Right cardiac atrium (tissue), 5 donors: ENCODE data around the gene RALY. TPM values are rescaled to one million over a fixed set of nuclear protein-coding genes. Genes with fewer than 3 reads are reported as not detected.

Source experiments
- ATAC-seq, 2 donors: fragments of 200-7000 bp; cut with Tn5 transposase; one replicate each; pipeline versions ENCODE4 v1.8.0 to v1.9.1; 2020; ENCODE audit warnings: moderate library complexity in 2 of 2, mild to moderate bottlenecking in 1 of 2
- DNase-seq, 3 donors: peaks; one replicate each; pipeline ENCODE4 v3.0.0-alpha.2; 2020
- H3K27ac ChIP-seq: one replicate; pipeline ENCODE4 v1.5.1; 2013; ENCODE audit warnings: mild to moderate bottlenecking, low read length, control low read depth, moderate library complexity
- H3K27me3 ChIP-seq: one replicate; pipeline ENCODE4 v1.6.1; 2013; ENCODE audit not compliant: control insufficient read depth, insufficient read depth
- H3K4me1 ChIP-seq: one replicate; pipeline ENCODE4 v1.6.1; 2013; ENCODE audit warnings: low read length; ENCODE audit not compliant: control insufficient read depth, insufficient read depth
- H3K4me3 ChIP-seq: one replicate; pipeline ENCODE4 v1.5.1; 2013; ENCODE audit warnings: low read length, control low read depth
- H3K9me3 ChIP-seq: one replicate; pipeline ENCODE4 v1.6.1; 2013; ENCODE audit warnings: low read length; ENCODE audit not compliant: control insufficient read depth
- WGBS: extraction: QIAGEN DNeasy Blood & Tissue Kit; methylation state at CpG from one replicate; pipeline ENCODE4 v1.1.7; 2013; 5-methylcytosine and 5-hydroxymethylcytosine counted together
- intact Hi-C, 4 donors: fragments of 100-400 bp; cut with DNase I; formaldehyde crosslinking; loops; one replicate each; pipeline versions ENCODE4 v1.11.0 to v1.14.0; 2022 to 2023
- polyA plus RNA-seq: library from polyadenylated mRNA; stranded (reverse); fragments of 200-250 nt; gene quantifications from one replicate; pipeline ENCODE4 v1.2.3, GENCODE V29; 2013
- total RNA-seq, 4 donors: library from RNA; stranded (reverse); fragmentation: NEBNext Ultra II Directional; extraction: Animal tissue kit (Norgen Biotek cat#: 25700); gene quantifications; one replicate each; pipeline ENCODE4 v1.2.1, GENCODE V29; 2021
- donor health status: healthy with polysubstance abuse.
- donor health status: DM: no; HTN: yes; CAD: no.
- donor health status: DM: no; HTN: no; CAD: no.
- donor health status: DM: no; HTN: yes; CAD: no; lungs with severe emphysema.
- donor health status: DM: yes; HTN: yes; CAD: no.

The RALY gene
- total and polyA plus RNA-seq, 5 donors = 98.6 to 137 (median 116) TPM

GRCh38 chr20:34049389-34049788 lies 55.7 kb downstream of the RALY start:
- WGBS = 89% methylated on average over 1 of the region's 1 CpG
- Histone ChIP-seq H3K27me3 (no peaks in the 10 kb centered on the region), H3K27ac (no peak overlapping the region), H3K9me3 (no peaks in the 10 kb centered on the region), H3K4me3 (no peak overlapping the region), H3K4me1 (peaks cover 26% of the 10 kb centered on the region)
- no peak for ATAC-seq
- intact Hi-C loops = no loop called here
- DNase-seq = no peak

- intact Hi-C loops = no loop called here
- H3K9me3 ChIP-seq = no peaks in the 10 kb centered on the region
- WGBS = 67% methylated on average over 4 of the region's 4 CpGs
- H3K4me3 ChIP-seq = no peak overlapping the region
- no peak overlapping the region for H3K27ac ChIP-seq
- DNase-seq = no peak
- peaks cover 24% of the 10 kb centered on the region for H3K4me1 ChIP-seq
- H3K27me3 ChIP-seq = no peaks in the 10 kb centered on the region
- ATAC-seq = peak; percentile 65 to 77
Observed at GRCh38 chr20:34049897-34050695, 56.4 kb downstream of the RALY start.

- intact Hi-C loops = no loop called here
- Histone ChIP-seq H3K4me3 (no peak overlapping the region), H3K9me3 (no peaks in the 10 kb centered on the region), H3K27me3 (no peaks in the 10 kb centered on the region), H3K27ac (no peak overlapping the region), H3K4me1 (peaks cover 16% of the 10 kb centered on the region)
- 23% methylated on average over 2 of the region's 2 CpGs for WGBS
- no peak for DNase-seq
- no peak for ATAC-seq
Observed at GRCh38 chr20:34052414-34052813, 58.7 kb downstream of the RALY start.

- ATAC-seq (peak; percentile 71), DNase-seq (peak in 1 of 3 donors; percentile 67)
- Histone ChIP-seq H3K27ac (no peak overlapping the region), H3K4me1 (peaks cover 9% of the 10 kb centered on the region), H3K4me3 (no peak overlapping the region), H3K9me3 (no peaks in the 10 kb centered on the region), H3K27me3 (no peaks in the 10 kb centered on the region)
- intact Hi-C loops = no loop called here
- 14% methylated on average over 1 of the region's 1 CpG for WGBS
Observed at GRCh38 chr20:34055290-34055689, 61.6 kb downstream of the RALY start.

- H3K9me3 ChIP-seq = no peaks in the 10 kb centered on the region
- H3K27me3 ChIP-seq = no peaks in the 10 kb centered on the region
- intact Hi-C loops = no loop called here
- 31% methylated on average over 1 of the region's 1 CpG for WGBS
- no peak overlapping the region for H3K27ac ChIP-seq
- no peak for ATAC-seq
- H3K4me1 ChIP-seq = peaks cover 2% of the 10 kb centered on the region
- no peak overlapping the region for H3K4me3 ChIP-seq
- no peak for DNase-seq
Observed at GRCh38 chr20:34058831-34059230, 65.1 kb downstream of the RALY start.

GRCh38 chr20:34060970-34061369 lies 67.3 kb downstream of the RALY start:
- H3K9me3 ChIP-seq = no peaks in the 10 kb centered on the region
- intact Hi-C loops = loop anchor here in 1 of 4 donors (10.0 kb wide), 1 partner anchor 266 kb away; no protein-coding TSS in a partner anchor
- no peaks in the 10 kb centered on the region for H3K27me3 ChIP-seq
- WGBS = 71% methylated on average over 1 of the region's 1 CpG
- peaks cover 6% of the 10 kb centered on the region for H3K4me1 ChIP-seq
- ATAC-seq (no peak), DNase-seq (no peak)
- no peak overlapping the region for H3K4me3 ChIP-seq
- H3K27ac ChIP-seq = no peak overlapping the region

GRCh38 chr20:34061695-34062094 lies 68.0 kb downstream of the RALY start:
- ATAC-seq (no peak), DNase-seq (no peak)
- Histone ChIP-seq H3K27me3 (no peaks in the 10 kb centered on the region), H3K27ac (no peak overlapping the region), H3K4me1 (peaks cover 6% of the 10 kb centered on the region), H3K9me3 (no peaks in the 10 kb centered on the region), H3K4me3 (no peak overlapping the region)
- intact Hi-C loops = loop anchor here in 1 of 4 donors (10.0 kb wide), 1 partner anchor 267 kb away; no protein-coding TSS in a partner anchor

GRCh38 chr20:34062570-34063482 lies 69.1 kb downstream of the RALY start:
- no peaks in the 10 kb centered on the region for H3K9me3 ChIP-seq
- no peak overlapping the region for H3K27ac ChIP-seq
- no peak for DNase-seq
- peaks cover 6% of the 10 kb centered on the region for H3K4me1 ChIP-seq
- H3K4me3 ChIP-seq = no peak overlapping the region
- intact Hi-C loops = loop anchor here in 1 of 4 donors (10.0 kb wide), 1 partner anchor 268 kb away; no protein-coding TSS in a partner anchor
- ATAC-seq = no peak
- WGBS = 93% methylated on average over 5 of the region's 5 CpGs
- no peaks in the 10 kb centered on the region for H3K27me3 ChIP-seq

- H3K9me3 ChIP-seq = no peaks in the 10 kb centered on the region
- ATAC-seq (no peak), DNase-seq (no peak)
- H3K27ac ChIP-seq = no peak overlapping the region
- H3K27me3 ChIP-seq = no peaks in the 10 kb centered on the region
- 98% methylated on average over 3 of the region's 3 CpGs for WGBS
- intact Hi-C loops = loop anchor here in 1 of 4 donors (10.0 kb wide), 1 partner anchor 269 kb away; no protein-coding TSS in a partner anchor
- peaks cover 7% of the 10 kb centered on the region for H3K4me1 ChIP-seq
- H3K4me3 ChIP-seq = no peak overlapping the region
Observed at GRCh38 chr20:34064286-34064685, 70.6 kb downstream of the RALY start.

GRCh38 chr20:34065260-34065659 lies 71.5 kb downstream of the RALY start:
- Histone ChIP-seq H3K9me3 (no peaks in the 10 kb centered on the region), H3K27ac (no peak overlapping the region), H3K4me1 (peaks cover 12% of the 10 kb centered on the region), H3K4me3 (no peak overlapping the region), H3K27me3 (no peaks in the 10 kb centered on the region)
- 83% methylated on average over 2 of the region's 2 CpGs for WGBS
- DNase-seq = no peak
- intact Hi-C loops = loop anchor here in 3 of 4 donors (5.0 to 10.0 kb wide), 4 partner anchors 133 to 270 kb away; no protein-coding TSS in a partner anchor
- no peak for ATAC-seq
